ENCODE data around the gene FNBP1.

The FNBP1 gene

GRCh38 chr9:129889122-129889940, 153.7 kb downstream of the FNBP1 start:
- no peak overlapping the region for H3K4me3 ChIP-seq (ENCODE audit: low read depth, low read length)
- no peak for DNase-seq (ENCODE audit: low read depth)
- no peak for TF ChIP-seq CTCF (IDR thresholded peaks at IDR 0.05; ENCODE audit: low read depth, low read length, missing control alignments)

- peak overlapping the region; percentile 50 for H3K4me3 ChIP-seq (ENCODE audit: low read depth, low read length)
- DNase-seq (ENCODE audit: low read depth) = peak; percentile 98
- no peak for TF ChIP-seq CTCF (IDR thresholded peaks at IDR 0.05; ENCODE audit: low read depth, low read length, missing control alignments)
These were observed 154.5 kb downstream of the FNBP1 start for GRCh38 chr9:129888293-129889121.

DNA sequence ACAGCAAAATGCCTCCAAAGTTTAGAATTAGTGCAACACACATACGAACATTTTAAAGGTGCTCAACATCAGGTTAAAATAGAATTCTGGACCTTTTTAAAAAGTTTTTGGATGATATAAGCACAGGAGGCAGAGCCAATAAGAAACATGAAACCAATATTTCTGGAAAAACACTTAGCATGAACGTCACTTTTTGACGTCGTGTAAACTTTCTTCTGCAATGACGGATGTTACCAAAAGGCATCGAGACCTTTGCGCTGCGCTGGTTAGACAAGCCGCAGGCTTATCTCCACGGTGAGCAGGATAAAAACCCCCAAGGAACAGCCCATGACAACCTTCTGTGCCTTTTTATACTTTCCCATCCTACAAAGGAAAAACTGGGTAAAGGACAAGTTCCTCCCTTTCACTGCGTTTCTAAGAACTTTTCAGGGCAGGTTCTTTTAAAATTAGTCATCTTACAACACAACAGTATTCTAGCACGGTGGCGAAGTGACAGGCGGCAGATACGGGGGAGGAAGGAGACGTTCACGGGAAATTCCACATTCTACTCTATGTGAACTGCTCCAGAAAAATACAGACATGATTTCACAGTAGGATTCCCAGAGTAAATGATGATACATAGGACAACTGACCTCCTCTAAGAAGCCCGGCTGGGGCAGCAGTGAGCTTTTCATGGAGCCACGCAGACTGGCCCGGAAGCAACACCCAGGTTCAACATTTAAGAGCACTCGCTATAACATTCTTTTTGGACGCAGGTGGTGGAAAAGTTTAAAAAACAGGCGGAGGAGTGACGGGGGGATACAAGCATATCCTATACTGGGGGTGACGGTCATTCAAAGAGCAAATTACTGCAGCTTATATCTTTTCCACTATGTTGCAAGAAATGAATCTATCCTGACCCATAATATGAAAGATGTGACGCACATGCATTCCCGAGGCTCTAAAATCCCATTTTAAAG, 155.4 kb downstream of the FNBP1 start:
- H3K4me3 ChIP-seq (ENCODE audit: low read depth, low read length) = peak overlapping the region; percentile 50
- DNase-seq (ENCODE audit: low read depth) = no peak
- no peak for TF ChIP-seq CTCF (IDR thresholded peaks at IDR 0.05; ENCODE audit: low read depth, low read length, missing control alignments)

DNA sequence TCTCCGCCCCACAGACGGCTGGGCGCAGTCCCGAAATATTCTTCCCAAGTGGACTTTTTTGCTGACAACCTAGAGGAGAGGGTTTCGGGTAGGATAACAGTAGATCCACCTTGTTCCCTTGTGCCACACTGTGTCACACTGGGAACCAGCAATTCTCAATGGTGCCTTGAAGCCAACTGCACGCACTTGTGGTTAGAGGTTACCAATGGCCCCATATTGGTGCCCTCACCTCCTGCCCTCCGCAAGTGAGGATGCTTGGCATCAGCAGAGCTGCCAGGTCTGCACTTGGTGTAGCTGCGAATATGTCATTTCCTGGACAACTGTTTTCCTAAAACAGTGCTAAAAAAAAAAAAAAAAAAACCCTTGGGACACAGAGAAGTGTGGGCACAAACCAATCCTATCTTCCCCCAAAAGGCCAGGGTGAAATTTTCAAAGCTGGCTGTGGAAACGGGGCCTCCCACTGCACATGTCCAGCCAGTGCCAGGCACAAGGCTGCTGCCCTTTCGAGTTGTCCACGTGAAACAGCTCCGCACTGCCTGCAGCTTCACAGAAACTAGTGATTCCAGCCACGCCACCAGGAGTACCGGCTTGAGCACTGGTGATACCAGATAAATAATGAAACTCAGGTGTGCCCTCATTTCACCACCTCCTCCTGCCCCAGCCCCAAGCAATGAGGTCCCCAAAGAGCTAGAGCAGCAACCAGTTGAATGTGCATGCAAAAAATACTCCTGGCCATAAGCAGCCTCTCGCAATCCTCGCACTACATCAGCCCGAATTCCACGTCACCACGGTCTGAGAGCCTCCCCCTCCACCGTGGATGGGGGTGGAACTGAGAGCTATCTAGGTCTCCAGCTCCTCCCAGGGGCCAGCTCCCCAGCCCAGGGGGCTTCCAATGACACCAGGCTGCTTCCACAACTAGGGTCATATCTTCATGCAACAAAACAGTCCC, 156.5 kb downstream of the FNBP1 start:
- no peak for TF ChIP-seq CTCF (IDR thresholded peaks at IDR 0.05; ENCODE audit: low read depth, low read length, missing control alignments)
- H3K4me3 ChIP-seq (ENCODE audit: low read depth, low read length) = peak overlapping the region; percentile 50
- DNase-seq (ENCODE audit: low read depth) = no peak

GRCh38 chr9:129885670-129886106, 157.3 kb downstream of the FNBP1 start:
- no peak for DNase-seq (ENCODE audit: low read depth)
- peak overlapping the region; percentile 50 for H3K4me3 ChIP-seq (ENCODE audit: low read depth, low read length)
- TF ChIP-seq CTCF (IDR thresholded peaks at IDR 0.05; ENCODE audit: low read depth, low read length, missing control alignments) = peak; percentile 84

All from GM12864 (cell line).